Neural crest cell (in vitro differentiated cells): ENCODE measurements around the gene PANK4. TPM values are rescaled to one million over a fixed set of nuclear protein-coding genes. Genes with fewer than 3 reads are reported as not detected.
"Not testable (repeated sequence)": the region's sequence is repeated elsewhere in the genome, so short reads cannot be mapped to it uniquely, and the experiment has no call there.

Source experiments
- DNase-seq: peaks from one replicate; pipeline ENCODE4 v3.0.0; 2021; ENCODE audit warnings: low read depth, mixed read lengths, low spot score
- H3K27ac Mint-ChIP-seq: one replicate; pipeline ENCODE4 v1.8.0; 2021; ENCODE audit warnings: mild to moderate bottlenecking, mixed read lengths; ENCODE audit not compliant: unreplicated experiment
- H3K27me3 Mint-ChIP-seq: 2 replicates; pipeline ENCODE4 v1.8.0; 2021; ENCODE audit warnings: low read depth, mild to moderate bottlenecking, mixed read lengths
- H3K36me3 Mint-ChIP-seq: 2 replicates; pipeline ENCODE4 v1.8.0; 2021; ENCODE audit warnings: low read depth, mild to moderate bottlenecking, mixed read lengths
- H3K4me1 Mint-ChIP-seq: 2 replicates; pipeline ENCODE4 v1.8.0; 2021; ENCODE audit warnings: mixed read lengths
- H3K4me3 Mint-ChIP-seq: one replicate; pipeline ENCODE4 v1.8.0; 2021; ENCODE audit warnings: mild to moderate bottlenecking, mixed read lengths
- H3K9me3 Mint-ChIP-seq: 2 replicates; pipeline ENCODE4 v1.8.0; 2021; ENCODE audit warnings: mixed read lengths
- CTCF ChIP-seq: fragments of 200-600 bp; sonication (generic); conservative IDR thresholded peaks from 2 replicates; pipeline ENCODE4 v1.5.0; 2021; ENCODE audit warnings: antibody characterized with exemption, mild to moderate bottlenecking
- total RNA-seq: library from RNA; stranded (reverse); gene quantifications from 2 replicates; pipeline ENCODE4 v1.2.1, GENCODE V29; 2021

PANK4 gene
- total RNA-seq, 1 donor from 2014 or later: 65.5 TPM

GRCh38 chr1:2459757-2460156, 66.6 kb downstream of the PANK4 start:
- no peak for TF ChIP-seq CTCF
- H3K4me1 Mint-ChIP-seq: peaks cover 5% of the 10 kb centered on the region
- no peak for DNase-seq
- H3K4me3 Mint-ChIP-seq: no peak overlapping the region
- no peak overlapping the region for H3K27ac Mint-ChIP-seq
- H3K9me3 Mint-ChIP-seq: no peaks in the 10 kb centered on the region
- H3K36me3 Mint-ChIP-seq: no peaks in the 10 kb centered on the region
- H3K27me3 Mint-ChIP-seq: peaks cover 11% of the 10 kb centered on the region

- not testable (repeated sequence) for H3K9me3 Mint-ChIP-seq, DNase-seq, H3K4me1 Mint-ChIP-seq, H3K36me3 Mint-ChIP-seq, H3K4me3 Mint-ChIP-seq, H3K27ac Mint-ChIP-seq, H3K27me3 Mint-ChIP-seq
Measured at GRCh38 chr1:2459102-2459753, 67.2 kb downstream of the PANK4 start.

GRCh38 chr1:2458687-2459086, 67.7 kb downstream of the PANK4 start:
- DNase-seq: no peak
- TF ChIP-seq CTCF: no peak
- Mint-ChIP-seq H3K27ac (no peak overlapping the region), H3K4me3 (no peak overlapping the region), H3K9me3 (no peaks in the 10 kb centered on the region), H3K27me3 (peaks cover 6% of the 10 kb centered on the region), H3K4me1 (peaks cover 5% of the 10 kb centered on the region), H3K36me3 (no peaks in the 10 kb centered on the region)

Other genes starting within 250 kb of the PANK4 start
- 23.7 and 24.4 TPM in 2 replicates for gene MORN1, start 135.0 kb downstream of the PANK4 start, total RNA-seq
- 108 and 111 TPM in 2 replicates for gene RER1, start 134.8 kb downstream of the PANK4 start, total RNA-seq
- 31.2 and 31.9 TPM in 2 replicates for gene PEX10, start 114.0 kb downstream of the PANK4 start, total RNA-seq
- 0.37 and 0.59 TPM in 2 replicates for gene PLCH2, start 50.3 kb downstream of the PANK4 start, total RNA-seq
- 90.9 and 92.2 TPM in 2 replicates for gene HES5, start 3.7 kb upstream of the PANK4 start, total RNA-seq
- 0.61 TPM in 2 replicates for gene TNFRSF14, start 29.8 kb upstream of the PANK4 start, total RNA-seq
- 51.3 and 58.9 TPM in 2 replicates for gene PRXL2B, start 60.2 kb upstream of the PANK4 start, total RNA-seq
- 0.51 and 0.84 TPM in 2 replicates for gene MMEL1, start 106.4 kb upstream of the PANK4 start, total RNA-seq